H9 (cell line): ENCODE measurements around the gene APBB2. TPM values are rescaled to one million over a fixed set of nuclear protein-coding genes. Genes with fewer than 3 reads are reported as not detected.

Experiments used
- DNase-seq: peaks from one replicate; pipeline ENCODE4 v3.0.0-alpha.2; 2017
- H2AFZ ChIP-seq: one replicate; pipeline ENCODE4 v1.6.1; 2013; ENCODE audit warnings: mild to moderate bottlenecking, low read length, control low read depth, moderate library complexity
- H2AK5ac ChIP-seq: 2 replicates; pipeline ENCODE4 v1.6.1; 2013; ENCODE audit warnings: low read length, control low read depth, mixed read lengths; ENCODE audit not compliant: insufficient read length
- H2BK120ac ChIP-seq: one replicate; pipeline ENCODE4 v1.6.1; 2013; ENCODE audit warnings: low read depth, mild to moderate bottlenecking, low read length, control low read depth, inconsistent platforms; ENCODE audit not compliant: poor library complexity, severe bottlenecking
- H2BK12ac ChIP-seq: 2 replicates; pipeline ENCODE4 v1.6.1; 2013; ENCODE audit warnings: low read length, control low read depth, mixed read lengths, low read depth; ENCODE audit not compliant: insufficient read length
- H2BK15ac ChIP-seq: 2 replicates; pipeline ENCODE4 v1.6.1; 2013; ENCODE audit warnings: low read depth, low read length, control low read depth
- H2BK20ac ChIP-seq: one replicate; pipeline ENCODE4 v1.6.1; 2013; ENCODE audit warnings: low read depth, mild to moderate bottlenecking, low read length, control low read depth, inconsistent platforms; ENCODE audit not compliant: poor library complexity, severe bottlenecking
- H2BK5ac ChIP-seq: 2 replicates; pipeline ENCODE4 v1.6.1; 2013; ENCODE audit warnings: low read length, control low read depth, mixed read lengths; ENCODE audit not compliant: insufficient read length
- H3K14ac ChIP-seq: 2 replicates; pipeline ENCODE4 v1.6.1; 2013; ENCODE audit warnings: low read length, control low read depth; ENCODE audit not compliant: insufficient read depth
- H3K18ac ChIP-seq: 2 replicates; pipeline ENCODE4 v1.6.1; 2013; ENCODE audit warnings: low read depth, mild to moderate bottlenecking, mixed read lengths, low read length, control low read depth; ENCODE audit not compliant: insufficient read length
- H3K23ac ChIP-seq: 2 replicates; pipeline ENCODE4 v1.6.1; 2013; ENCODE audit warnings: low read length, control low read depth, mixed read lengths, low read depth; ENCODE audit not compliant: insufficient read length
- H3K23me2 ChIP-seq: 2 replicates; pipeline ENCODE4 v1.6.1; 2013; ENCODE audit warnings: low read depth, mild to moderate bottlenecking, mixed read lengths, low read length, control low read depth; ENCODE audit not compliant: insufficient read length, poor library complexity, severe bottlenecking
- H3K27ac ChIP-seq: 2 replicates; pipeline ENCODE4 v1.5.1; 2013; ENCODE audit warnings: low read length, control low read depth, mixed read lengths, low read depth; ENCODE audit not compliant: insufficient read length
- H3K27me3 ChIP-seq: 2 replicates; pipeline ENCODE4 v1.6.1; 2013; ENCODE audit warnings: low read length, control low read depth, inconsistent platforms; ENCODE audit not compliant: insufficient read depth
- H3K4ac ChIP-seq: 2 replicates; pipeline ENCODE4 v1.6.1; 2013; ENCODE audit warnings: low read depth, mild to moderate bottlenecking, control low read depth, inconsistent platforms, low read length, moderate library complexity
- H3K4me1 ChIP-seq: 2 replicates; pipeline ENCODE4 v1.6.1; 2013; ENCODE audit warnings: low read length, control low read depth, inconsistent platforms; ENCODE audit not compliant: insufficient read depth
- H3K4me2 ChIP-seq: 2 replicates; pipeline ENCODE4 v1.6.1; 2013; ENCODE audit warnings: low read length, control low read depth, mixed read lengths; ENCODE audit not compliant: insufficient read length, insufficient read depth
- H3K56ac ChIP-seq: 2 replicates; pipeline ENCODE4 v1.6.1; 2013; ENCODE audit warnings: low read depth, mild to moderate bottlenecking, mixed read lengths, low read length, control low read depth; ENCODE audit not compliant: insufficient read length
- H3K79me1 ChIP-seq: 2 replicates; pipeline ENCODE4 v1.6.1; 2013; ENCODE audit warnings: low read depth, mild to moderate bottlenecking, moderate library complexity, low read length, control low read depth, inconsistent platforms; ENCODE audit not compliant: insufficient read depth, poor library complexity, severe bottlenecking
- H3K79me2 ChIP-seq: 2 replicates; pipeline ENCODE4 v1.6.1; 2013; ENCODE audit warnings: low read length, control low read depth, inconsistent platforms; ENCODE audit not compliant: insufficient read depth
- H3K9ac ChIP-seq: 2 replicates; pipeline ENCODE4 v1.6.1; 2013; ENCODE audit warnings: low read length, control low read depth, mixed read lengths; ENCODE audit not compliant: insufficient read length; ENCODE audit errors: extremely low read depth
- H3K9me3 ChIP-seq: one replicate; pipeline ENCODE4 v1.6.1; 2013; ENCODE audit warnings: low read depth, low read length, inconsistent platforms; ENCODE audit not compliant: control insufficient read depth
- H3T11ph ChIP-seq: one replicate; pipeline ENCODE4 v1.6.1; 2013; ENCODE audit warnings: mild to moderate bottlenecking, low read length, control low read depth, inconsistent platforms
- H4K20me1 ChIP-seq: one replicate; pipeline ENCODE4 v1.6.1; 2013; ENCODE audit not compliant: control insufficient read depth, insufficient read length, insufficient read depth
- H4K5ac ChIP-seq: 2 replicates; pipeline ENCODE4 v1.6.1; 2013; ENCODE audit warnings: low read depth, mild to moderate bottlenecking, mixed read lengths, low read length, control low read depth; ENCODE audit not compliant: insufficient read length
- H4K8ac ChIP-seq: replicated peaks from 2 replicates; pipeline ENCODE4 v1.6.1; 2013; ENCODE audit warnings: low read length, control low read depth, mixed read lengths, low read depth; ENCODE audit not compliant: insufficient read length
- H4K91ac ChIP-seq: 2 replicates; pipeline ENCODE4 v1.6.1; 2013; ENCODE audit warnings: low read depth, mild to moderate bottlenecking, moderate library complexity, mixed read lengths, low read length, control low read depth; ENCODE audit not compliant: insufficient read length
- H3K27ac Mint-ChIP-seq, 3 experiments: 2 replicates in 2 of 3; 3 replicates in 1 of 3; pipeline ENCODE4 v1.8.0; 2020 to 2021; ENCODE audit warnings: mixed read lengths in 3 of 3, mild to moderate bottlenecking in 1 of 3, moderate library complexity in 1 of 3
- H3K27me3 Mint-ChIP-seq: 2 replicates; pipeline ENCODE4 v1.8.0; 2021; ENCODE audit warnings: low read depth, mild to moderate bottlenecking, moderate library complexity, mixed read lengths
- H3K36me3 Mint-ChIP-seq, 3 experiments: 2 replicates in 2 of 3; 3 replicates in 1 of 3; pipeline ENCODE4 v1.8.0; 2020 to 2021; ENCODE audit warnings: low read depth in 3 of 3, mixed read lengths in 3 of 3; ENCODE audit not compliant: insufficient read depth in 1 of 3
- H3K4me1 Mint-ChIP-seq, 2 experiments: 2 replicates each; pipeline ENCODE4 v1.8.0; 2020; ENCODE audit warnings: mixed read lengths in 2 of 2
- H3K4me3 Mint-ChIP-seq, 2 experiments: 2 replicates in 1 of 2; 3 replicates in 1 of 2; pipeline ENCODE4 v1.8.0; 2020 to 2021; ENCODE audit warnings: mild to moderate bottlenecking in 2 of 2, mixed read lengths in 2 of 2, moderate library complexity in 1 of 2
- H3K9me3 Mint-ChIP-seq, 2 experiments: 2 replicates in 1 of 2; 3 replicates in 1 of 2; pipeline ENCODE4 v1.8.0; 2020; ENCODE audit warnings: mild to moderate bottlenecking in 2 of 2, mixed read lengths in 2 of 2, moderate library complexity in 1 of 2
- CTCF ChIP-seq: fragments of 200-600 bp; sonication (generic); conservative IDR thresholded peaks from 3 replicates; pipeline ENCODE4 v1.8.0; 2021; ENCODE audit warnings: antibody characterized with exemption, mild to moderate bottlenecking
- WGBS: extraction: QIAGEN DNeasy Blood & Tissue Kit; methylation state at CpG from one replicate; pipeline ENCODE4 v1.1.7; 2013; ENCODE audit warnings: missing lambda C conversion rate, low lambda C conversion rate, mixed read lengths; ENCODE audit not compliant: insufficient read length; ENCODE audit errors: extremely low coverage; 5-methylcytosine and 5-hydroxymethylcytosine counted together
- total RNA-seq: library from RNA; stranded (reverse); gene quantifications from 2 replicates; pipeline ENCODE4 v1.2.1, GENCODE V29; 2021

The APBB2 gene
- total RNA-seq, 1 experiment from 2014 or later, result 39.6 TPM

- Histone ChIP-seq H4K8ac (no peak overlapping the region), H3K18ac (no peak overlapping the region), H3K27me3 (no peaks in the 10 kb centered on the region), H3K4ac (no peak overlapping the region), H2BK5ac (no peak overlapping the region), H2BK120ac (no peak overlapping the region), H4K20me1 (no peaks in the 10 kb centered on the region), H3K79me1 (no peaks in the 10 kb centered on the region), H3K4me2 (no peak overlapping the region), H3K14ac (no peak overlapping the region), H3K9ac (no peak overlapping the region), H2AFZ (no peak overlapping the region), H2BK20ac (no peak overlapping the region), H4K91ac (no peak overlapping the region), H3K9me3 (no peaks in the 10 kb centered on the region), H3K23me2 (no peaks in the 10 kb centered on the region), H4K5ac (no peak overlapping the region), H2BK15ac (no peak overlapping the region), H2BK12ac (no peak overlapping the region), H3T11ph (no peak overlapping the region), H3K79me2 (peaks cover 5% of the 10 kb centered on the region; the same call in 1 of the 2 replicates), H3K56ac (no peak overlapping the region), H3K27ac (no peak overlapping the region), H3K4me1 (peaks cover 5% of the 10 kb centered on the region; the same call in 1 of the 2 replicates), H3K23ac (no peak overlapping the region), H2AK5ac (no peak overlapping the region)
- TF ChIP-seq CTCF, result no peak
- Mint-ChIP-seq H3K4me1 (peaks cover 28 to 29% of the 10 kb centered on the region in 2 experiments), H3K9me3 (no peaks in the 10 kb centered on the region), H3K4me3 (no peak overlapping the region), H3K27me3 (no peaks in the 10 kb centered on the region), H3K27ac (peak overlapping the region in 2 of 3 experiments; percentile 25 to 68; a peak in 4 of 7 replicates), H3K36me3 (peaks cover 0 to 14% (median 3%) of the 10 kb centered on the region in 3 experiments; a peak in 5 of 7 replicates)
- no peak for DNase-seq
- WGBS, result no CpG with 5 or more reads among the region's 13 CpGs
These were observed 372.0 kb downstream of the APBB2 start for GRCh38 chr4:40842318-40842717.
